ENCODE measurements around the gene TRPM5.

The TRPM5 gene

GRCh38 chr11:2440646-2441045 lies 3.7 kb downstream of the TRPM5 start:
- DNase-seq (ENCODE audit: low read depth in 2 of 2, low spot score in 1 of 2), result no peak

- no peak for DNase-seq (ENCODE audit: low read depth in 2 of 2, low spot score in 1 of 2)
These were observed 4.5 kb downstream of the TRPM5 start for GRCh38 chr11:2439820-2440219.

DNA sequence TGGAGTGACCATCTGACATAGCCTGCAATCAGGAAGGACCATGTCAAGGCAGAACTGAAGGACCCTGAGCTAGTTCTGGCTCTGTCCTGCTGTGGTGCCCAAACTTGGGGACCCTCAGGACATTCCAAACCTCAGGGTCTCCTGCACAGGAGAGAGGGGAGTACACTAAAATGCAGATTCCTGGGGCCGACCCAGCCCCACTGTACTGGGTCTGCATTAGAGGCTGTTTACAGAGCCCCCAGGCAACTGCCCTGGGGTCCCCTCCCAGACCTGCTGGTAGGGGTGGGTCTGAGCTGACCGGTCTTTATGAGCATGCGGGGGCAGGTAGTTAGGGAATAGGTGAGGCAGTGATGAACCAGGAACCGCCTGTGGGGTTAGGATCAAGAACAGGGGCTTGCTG lies 6.8 kb downstream of the TRPM5 start:
- no peak for DNase-seq (ENCODE audit: low read depth in 2 of 2, low spot score in 1 of 2)

DNA sequence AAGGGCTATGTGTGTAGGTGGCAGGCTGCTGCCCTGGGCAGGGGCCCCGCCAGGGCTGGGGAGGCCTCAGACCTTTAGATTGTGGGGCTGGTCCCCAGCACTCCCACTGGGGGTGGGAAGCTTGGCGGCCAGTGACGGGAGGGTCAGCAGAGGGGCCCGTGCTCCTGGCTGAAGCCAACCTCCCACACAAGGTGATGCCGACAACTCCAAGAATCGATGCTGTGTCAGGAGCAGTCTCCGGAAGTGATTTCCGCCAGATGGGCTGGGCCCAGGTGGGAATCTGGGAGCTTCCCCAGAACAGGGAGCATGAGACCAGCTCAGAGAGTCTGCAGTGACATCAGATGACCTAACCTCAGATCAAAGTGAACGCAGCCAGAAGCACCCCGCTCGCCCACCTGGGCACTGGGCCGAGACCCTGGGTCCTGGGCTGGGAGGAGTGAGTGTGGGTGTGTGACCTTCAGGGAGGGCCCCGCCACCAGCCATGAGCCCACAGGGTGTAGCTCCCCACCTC lies 7.7 kb downstream of the TRPM5 start:
- DNase-seq (ENCODE audit: low read depth in 2 of 2, low spot score in 1 of 2), result no peak

DNA sequence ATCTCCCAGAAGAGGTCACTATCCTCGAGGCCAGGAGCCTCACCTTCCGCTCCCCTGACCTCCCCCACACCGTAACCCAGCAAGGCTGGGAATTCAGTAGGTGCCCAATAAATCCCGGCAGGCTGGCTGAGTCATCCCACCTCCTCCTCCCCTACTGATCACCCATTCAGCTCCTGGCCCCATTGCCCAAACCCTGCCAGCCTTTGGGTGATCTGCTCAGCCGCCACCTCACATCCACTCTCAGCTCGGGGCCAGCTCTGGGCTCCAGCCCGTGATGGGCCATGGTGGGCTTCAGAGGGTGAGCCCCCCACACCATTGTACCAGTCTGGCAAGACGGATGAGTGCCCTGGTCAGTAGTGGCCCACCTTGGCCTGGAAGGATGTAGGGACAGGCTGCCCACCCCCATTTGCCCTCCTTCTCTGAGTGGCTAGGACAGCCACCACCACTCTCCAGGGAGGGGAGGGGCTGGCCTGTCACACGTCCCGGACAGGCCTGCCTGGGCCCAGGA lies 8.2 kb downstream of the TRPM5 start:
- no peak for DNase-seq (ENCODE audit: low read depth in 2 of 2, low spot score in 1 of 2)

DNA sequence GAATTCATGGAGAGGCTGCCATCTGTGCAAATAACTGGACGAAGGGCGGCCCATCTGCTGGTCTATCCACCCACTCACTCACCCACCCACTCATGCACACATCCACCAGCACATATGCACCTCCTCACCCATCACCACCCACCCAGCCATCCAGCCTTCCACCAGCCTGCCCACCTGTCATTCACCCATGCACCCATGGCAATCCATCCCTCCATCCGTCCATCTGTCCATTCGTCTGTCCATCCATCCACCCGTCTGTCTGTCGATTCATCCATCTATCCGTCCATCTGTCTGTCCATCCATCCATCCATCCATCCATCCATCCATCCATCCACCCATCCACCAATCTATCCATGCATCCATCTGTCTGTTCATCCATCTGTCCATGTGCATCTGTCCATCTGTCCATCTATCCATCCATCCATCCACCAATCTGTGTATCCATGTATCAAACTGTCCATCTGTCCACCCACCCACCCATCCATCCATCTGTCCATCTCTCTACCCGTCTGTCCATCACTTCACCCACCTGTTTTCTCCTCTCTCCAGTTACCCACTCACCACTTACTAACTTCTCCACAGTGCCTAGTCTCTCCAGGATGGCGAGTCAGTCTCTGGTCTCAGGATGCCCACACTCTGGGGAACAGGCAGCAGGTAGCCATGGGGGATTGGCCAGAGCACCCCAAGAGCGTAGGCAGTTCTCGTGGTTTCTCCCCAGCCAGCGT lies 8.9 kb downstream of the TRPM5 start:
- DNase-seq (ENCODE audit: low read depth in 2 of 2, low spot score in 1 of 2), result no peak

- no peak for DNase-seq (ENCODE audit: low read depth in 2 of 2, low spot score in 1 of 2)
These were observed 9.6 kb downstream of the TRPM5 start for GRCh38 chr11:2434506-2435255.

- no peak for DNase-seq (ENCODE audit: low read depth in 2 of 2, low spot score in 1 of 2)
These were observed 10.3 kb downstream of the TRPM5 start for GRCh38 chr11:2434008-2434407.

DNA sequence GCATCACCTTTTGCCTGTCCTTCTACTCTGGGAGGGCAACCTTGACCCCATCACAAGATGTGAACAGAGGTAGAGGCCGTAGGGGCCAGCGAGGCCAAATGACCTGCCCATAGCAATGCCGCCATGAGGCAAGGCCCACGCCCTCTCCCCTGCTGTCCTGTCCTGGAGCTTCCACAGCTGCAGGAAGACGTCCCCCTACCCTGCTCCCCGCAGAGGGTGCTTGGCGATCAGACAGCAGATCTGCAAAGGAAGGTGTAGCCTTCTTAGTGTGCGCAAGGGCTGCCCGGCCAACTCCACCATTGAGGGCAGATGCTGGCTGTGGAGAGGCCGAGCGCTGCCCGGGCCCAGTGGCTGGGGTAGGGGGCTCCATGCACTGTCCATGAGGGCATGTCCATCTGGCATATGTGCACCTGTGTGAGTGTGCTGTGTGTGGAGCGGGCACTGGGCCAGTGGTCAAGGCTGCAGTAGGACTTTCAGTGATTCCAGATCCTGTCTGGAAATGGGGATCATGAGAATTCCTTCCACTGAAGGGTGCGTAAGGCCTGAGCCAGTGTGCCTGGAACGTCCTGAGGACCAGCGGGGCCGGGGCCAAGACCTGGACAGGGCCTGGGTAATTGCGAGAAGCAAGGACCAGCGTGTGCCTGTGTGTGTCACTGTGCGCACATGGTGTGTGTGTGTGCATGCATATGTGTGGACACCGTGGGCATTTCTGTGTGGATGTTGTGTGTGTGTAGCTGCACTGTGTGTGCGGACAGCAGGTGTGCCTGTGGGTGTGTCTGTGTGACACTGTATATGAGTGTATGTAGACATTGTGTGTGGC lies 11.0 kb downstream of the TRPM5 start:
- DNase-seq (ENCODE audit: low read depth in 2 of 2, low spot score in 1 of 2), result no peak

- no peak for DNase-seq (ENCODE audit: low read depth in 2 of 2, low spot score in 1 of 2)
These were observed 11.7 kb downstream of the TRPM5 start for GRCh38 chr11:2432628-2433071.

DNA sequence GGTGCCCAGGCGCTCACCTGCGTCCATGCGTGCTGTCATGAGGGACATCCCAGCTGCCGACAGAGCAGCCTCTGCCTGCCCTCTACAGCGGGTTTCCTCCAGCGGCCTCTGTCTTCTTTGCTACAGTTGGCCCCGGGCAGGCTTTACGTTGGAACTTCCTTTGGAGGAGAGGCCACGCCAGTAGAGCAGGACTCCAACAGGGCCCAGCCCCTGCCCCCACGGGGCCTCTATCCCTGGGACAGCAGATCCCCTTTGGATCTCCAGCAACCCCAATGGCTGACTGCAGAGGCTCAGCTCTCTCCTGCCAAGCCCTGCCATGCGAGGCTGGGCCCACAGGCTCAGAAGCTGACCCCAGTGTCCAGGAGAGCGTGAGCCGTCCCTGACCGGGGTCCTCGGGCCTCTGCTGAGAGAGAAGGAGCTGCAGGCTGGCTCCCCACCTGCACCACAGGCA lies 12.1 kb downstream of the TRPM5 start:
- DNase-seq (ENCODE audit: low read depth in 2 of 2, low spot score in 1 of 2), result no peak

- no peak for DNase-seq (ENCODE audit: low read depth in 2 of 2, low spot score in 1 of 2)
These were observed 12.9 kb downstream of the TRPM5 start for GRCh38 chr11:2431395-2431794.

- DNase-seq (ENCODE audit: low read depth in 2 of 2, low spot score in 1 of 2), result peak; percentile 57 to 87
These were observed 16.0 kb downstream of the TRPM5 start for GRCh38 chr11:2428322-2428795.

GRCh38 chr11:2427721-2428321 lies 16.5 kb downstream of the TRPM5 start:
- no peak for DNase-seq (ENCODE audit: low read depth in 2 of 2, low spot score in 1 of 2)

GRCh38 chr11:2426826-2427521 lies 17.3 kb downstream of the TRPM5 start:
- no peak for DNase-seq (ENCODE audit: low read depth in 2 of 2, low spot score in 1 of 2)

- DNase-seq (ENCODE audit: low read depth in 2 of 2, low spot score in 1 of 2), result no peak
These were observed 18.1 kb downstream of the TRPM5 start for GRCh38 chr11:2426221-2426620.

GRCh38 chr11:2425506-2425905 lies 18.8 kb downstream of the TRPM5 start:
- DNase-seq (ENCODE audit: low read depth in 2 of 2, low spot score in 1 of 2), result no peak

- no peak for DNase-seq (ENCODE audit: low read depth in 2 of 2, low spot score in 1 of 2)
These were observed 19.4 kb downstream of the TRPM5 start for GRCh38 chr11:2424811-2425495.

Data from stimulated activated CD8-positive, alpha-beta memory T cell treated with anti-CD3 and anti-CD28 coated beads, Interleukin-4, amount 100 ng/mL, for 4 hours (primary cell).